Measurements from ENCODE around the gene AGAP1. TPM values are rescaled to one million over a fixed set of nuclear protein-coding genes. Genes with fewer than 3 reads are reported as not detected.

The AGAP1 gene
- total RNA-seq, 1 donor: 1.1 TPM

- DNase-seq (ENCODE audit: low read depth in 2 of 3, low spot score in 2 of 3): no peak
Observed at GRCh38 chr2:235564884-235565530, 71.2 kb downstream of the AGAP1 start.

DNA sequence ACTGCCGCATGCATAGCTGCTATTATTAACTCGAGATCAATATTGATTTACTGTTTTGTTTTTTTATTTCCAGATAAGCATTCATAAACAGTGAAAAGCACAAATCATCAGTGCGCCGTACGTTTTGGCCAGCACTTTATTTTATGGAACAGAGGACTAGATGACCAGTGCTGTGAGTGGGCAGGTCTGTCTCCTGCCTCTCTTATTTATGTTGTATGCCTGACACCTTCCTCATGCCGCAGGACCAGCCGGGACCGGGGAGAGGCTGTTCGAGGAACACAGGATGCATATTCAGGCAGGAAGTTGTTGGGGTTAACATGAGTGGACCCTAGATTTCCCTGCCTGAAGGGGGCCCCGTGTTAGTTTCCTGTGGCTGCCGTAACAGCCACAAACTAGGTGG is 72.6 kb downstream of the AGAP1 start:
- peak in 2 of 3 donors; percentile 8 to 30 for DNase-seq (ENCODE audit: low read depth in 2 of 3, low spot score in 2 of 3)

DNA sequence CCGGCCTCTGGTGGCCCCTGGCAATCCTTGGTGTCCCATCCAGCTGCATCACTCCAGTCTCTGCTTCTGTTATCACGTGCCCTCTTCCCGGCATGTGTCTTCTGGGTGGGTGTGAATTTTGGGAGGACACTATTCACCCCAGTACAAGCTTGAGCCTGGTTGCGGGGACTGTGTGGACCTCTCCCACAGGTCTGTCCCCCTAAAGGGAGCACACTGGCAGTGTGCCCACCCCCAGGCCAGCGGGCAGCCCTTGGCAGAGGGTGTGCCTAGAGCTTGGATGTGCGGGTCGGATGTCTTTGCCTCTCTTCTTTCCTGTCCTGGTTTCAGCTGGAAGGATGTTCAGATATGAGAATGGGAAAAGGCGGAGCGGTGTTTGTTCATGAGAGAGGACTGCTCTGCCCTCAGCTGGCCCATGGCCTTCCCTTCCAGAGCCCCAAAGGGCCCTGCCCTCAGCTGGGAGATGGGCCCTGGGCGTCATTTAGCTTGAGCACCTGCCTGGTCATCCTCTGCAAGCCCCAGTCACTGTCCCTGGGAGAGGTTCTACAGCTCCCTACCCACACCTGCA is 73.2 kb downstream of the AGAP1 start:
- DNase-seq (ENCODE audit: low read depth in 2 of 3, low spot score in 2 of 3): no peak

DNA sequence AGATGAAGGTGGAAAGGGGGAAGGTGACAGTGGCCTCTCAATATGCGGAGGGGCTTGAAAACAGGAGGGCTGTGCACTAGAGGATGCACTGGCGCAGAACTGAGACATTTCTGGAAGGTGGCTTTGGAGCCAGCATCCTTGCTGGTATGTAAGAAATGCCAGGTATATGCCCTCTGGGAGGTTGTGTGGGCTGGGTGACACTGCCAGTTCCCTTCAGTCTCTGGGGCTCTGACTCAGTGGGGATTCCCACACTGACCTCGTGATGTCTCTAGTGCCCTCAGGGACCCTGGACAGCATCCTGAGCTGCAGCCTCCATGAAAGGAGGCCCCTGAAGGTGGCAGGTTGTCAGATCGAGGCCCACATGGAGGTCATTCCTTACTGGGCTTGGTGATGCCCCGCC is 74.0 kb downstream of the AGAP1 start:
- DNase-seq (ENCODE audit: low read depth in 2 of 3, low spot score in 2 of 3): no peak

- DNase-seq (ENCODE audit: low read depth in 2 of 3, low spot score in 2 of 3): no peak
Observed at GRCh38 chr2:235568431-235568830, 74.6 kb downstream of the AGAP1 start.

DNA sequence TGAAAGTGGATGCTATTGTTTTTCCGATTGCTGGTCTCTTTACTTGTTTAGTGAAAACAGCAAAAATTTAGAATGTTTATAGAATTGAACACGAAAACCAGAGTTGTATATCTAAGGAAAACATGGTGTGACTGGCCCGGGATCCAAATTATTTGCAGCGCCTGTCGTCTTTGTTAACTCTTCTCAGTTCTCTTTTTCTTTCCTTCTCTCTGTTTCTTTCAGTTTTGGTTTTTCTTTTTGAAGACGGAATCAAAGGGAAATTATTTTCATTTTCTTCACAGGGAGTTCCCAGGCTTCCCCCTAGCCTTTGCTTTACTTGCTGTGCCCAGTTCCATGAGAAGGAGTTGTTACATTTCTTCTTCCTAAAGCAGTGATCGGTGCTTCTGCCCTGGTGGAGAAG is 76.0 kb downstream of the AGAP1 start:
- DNase-seq (ENCODE audit: low read depth in 2 of 3, low spot score in 2 of 3): no peak

GRCh38 chr2:235570256-235570655 is 76.4 kb downstream of the AGAP1 start:
- no peak for DNase-seq (ENCODE audit: low read depth in 2 of 3, low spot score in 2 of 3)

- DNase-seq (ENCODE audit: low read depth in 2 of 3, low spot score in 2 of 3): no peak
Observed at GRCh38 chr2:235570966-235571692, 77.3 kb downstream of the AGAP1 start.

GRCh38 chr2:235572592-235572991 is 78.7 kb downstream of the AGAP1 start:
- DNase-seq (ENCODE audit: low read depth in 2 of 3, low spot score in 2 of 3): no peak

DNA sequence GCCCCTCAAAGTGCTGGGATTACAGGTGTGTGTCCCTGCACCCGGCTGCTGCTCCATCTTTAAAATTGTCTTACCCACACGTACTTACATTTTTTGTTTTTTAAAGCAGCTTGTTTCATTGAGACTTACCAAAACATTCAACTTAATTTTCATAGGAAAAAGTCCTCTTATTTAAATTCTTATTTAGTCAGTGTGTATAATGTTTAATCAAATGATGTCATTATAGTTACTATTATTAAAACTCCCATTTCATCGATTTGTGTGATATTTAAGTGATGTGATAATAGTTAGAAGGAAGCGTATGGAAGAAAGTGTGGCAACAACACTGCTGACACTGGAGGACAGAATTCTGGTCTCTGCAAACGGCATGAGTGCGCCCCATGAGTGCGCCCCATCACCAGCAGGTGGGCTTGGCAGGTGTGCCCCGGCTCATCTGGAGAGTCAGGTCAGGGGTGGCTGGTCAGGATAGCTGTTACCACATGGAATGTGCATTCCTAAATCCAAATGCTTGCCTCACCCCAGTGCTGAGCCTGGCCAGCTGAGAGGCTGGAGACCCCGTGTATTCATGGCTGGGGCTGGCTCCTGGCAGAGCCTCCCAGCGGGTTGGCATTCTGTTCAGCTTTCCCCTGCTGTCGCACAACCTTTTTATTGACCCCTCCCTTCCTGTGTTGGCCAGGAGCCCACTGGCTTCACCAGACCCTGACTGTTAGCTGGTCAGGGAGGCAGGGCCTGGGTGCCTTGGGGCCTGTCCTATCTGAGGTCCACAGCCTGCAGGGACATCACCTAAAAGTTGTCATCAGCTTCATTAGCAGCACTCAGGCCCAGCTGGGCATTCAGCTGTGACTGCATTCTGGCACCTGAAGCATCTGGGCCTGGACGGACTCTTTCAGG is 79.7 kb downstream of the AGAP1 start:
- DNase-seq (ENCODE audit: low read depth in 2 of 3, low spot score in 2 of 3): no peak

DNA sequence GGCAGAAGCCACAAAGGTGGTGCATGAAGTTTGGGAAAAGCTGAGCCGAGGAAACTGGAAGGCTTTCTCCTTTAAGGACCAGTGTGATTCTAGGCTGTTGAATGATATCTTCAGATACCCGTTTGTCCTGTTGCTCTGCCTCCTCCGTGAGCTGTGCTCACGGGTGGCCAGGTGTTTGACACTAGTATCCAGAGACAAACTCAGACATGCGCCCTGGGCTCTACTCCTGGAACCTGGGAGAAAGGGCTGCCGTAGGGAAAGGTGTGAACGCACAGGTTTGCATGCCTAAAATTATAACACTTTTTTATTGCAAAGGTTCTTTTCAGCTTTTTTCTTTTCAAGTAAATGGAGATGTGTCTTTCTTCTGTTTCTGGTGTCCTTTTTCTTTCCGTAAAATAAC is 81.6 kb downstream of the AGAP1 start:
- DNase-seq (ENCODE audit: low read depth in 2 of 3, low spot score in 2 of 3): no peak

DNA sequence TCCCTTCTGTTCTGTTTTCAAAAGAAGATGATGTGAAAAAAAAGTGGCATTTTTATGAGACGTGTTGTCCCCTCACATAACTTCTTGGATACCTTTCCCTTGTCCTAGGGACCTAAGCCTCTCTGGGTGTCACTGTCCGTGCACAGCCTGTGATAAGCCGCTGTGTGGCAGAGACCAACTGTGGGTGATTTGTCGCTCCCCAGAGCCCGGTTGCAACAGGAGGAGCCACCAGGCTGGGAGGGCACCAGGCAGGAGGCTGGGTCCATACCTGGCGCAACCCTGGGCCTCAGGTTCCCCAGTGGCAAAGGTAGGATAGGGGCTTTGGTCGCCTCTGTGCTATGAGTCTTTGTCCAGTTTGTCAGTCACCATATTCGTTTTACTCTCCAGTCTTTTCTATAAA is 82.1 kb downstream of the AGAP1 start:
- no peak for DNase-seq (ENCODE audit: low read depth in 2 of 3, low spot score in 2 of 3)

DNA sequence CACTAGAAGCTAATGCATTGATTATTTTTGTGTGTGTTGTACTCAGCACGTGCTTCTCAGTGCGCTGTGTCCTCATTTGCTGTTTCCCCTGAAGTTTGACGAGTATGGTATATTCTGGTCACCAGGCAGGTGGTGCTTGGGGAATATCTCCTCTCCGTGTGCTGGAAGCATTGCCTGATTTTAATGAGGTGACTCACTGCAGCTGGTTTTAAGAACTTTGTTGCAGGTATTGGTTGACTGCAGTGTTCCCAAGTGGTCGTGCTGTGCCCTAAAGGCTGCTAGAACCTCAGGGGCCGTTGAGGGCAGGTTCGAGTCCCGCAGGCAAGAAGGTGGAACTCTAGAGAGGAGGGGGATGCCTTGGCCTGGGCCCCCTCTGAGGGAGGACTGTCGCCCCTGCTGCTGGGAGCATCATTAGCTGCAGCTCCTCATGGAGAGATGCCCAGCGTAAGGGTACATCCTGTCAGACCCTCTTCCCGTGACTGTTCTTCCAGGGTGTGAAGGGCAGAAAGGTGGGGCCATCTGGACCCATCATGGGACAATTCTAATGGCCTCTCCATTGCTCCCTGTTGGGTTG is 82.6 kb downstream of the AGAP1 start:
- no peak for DNase-seq (ENCODE audit: low read depth in 2 of 3, low spot score in 2 of 3)

DNA sequence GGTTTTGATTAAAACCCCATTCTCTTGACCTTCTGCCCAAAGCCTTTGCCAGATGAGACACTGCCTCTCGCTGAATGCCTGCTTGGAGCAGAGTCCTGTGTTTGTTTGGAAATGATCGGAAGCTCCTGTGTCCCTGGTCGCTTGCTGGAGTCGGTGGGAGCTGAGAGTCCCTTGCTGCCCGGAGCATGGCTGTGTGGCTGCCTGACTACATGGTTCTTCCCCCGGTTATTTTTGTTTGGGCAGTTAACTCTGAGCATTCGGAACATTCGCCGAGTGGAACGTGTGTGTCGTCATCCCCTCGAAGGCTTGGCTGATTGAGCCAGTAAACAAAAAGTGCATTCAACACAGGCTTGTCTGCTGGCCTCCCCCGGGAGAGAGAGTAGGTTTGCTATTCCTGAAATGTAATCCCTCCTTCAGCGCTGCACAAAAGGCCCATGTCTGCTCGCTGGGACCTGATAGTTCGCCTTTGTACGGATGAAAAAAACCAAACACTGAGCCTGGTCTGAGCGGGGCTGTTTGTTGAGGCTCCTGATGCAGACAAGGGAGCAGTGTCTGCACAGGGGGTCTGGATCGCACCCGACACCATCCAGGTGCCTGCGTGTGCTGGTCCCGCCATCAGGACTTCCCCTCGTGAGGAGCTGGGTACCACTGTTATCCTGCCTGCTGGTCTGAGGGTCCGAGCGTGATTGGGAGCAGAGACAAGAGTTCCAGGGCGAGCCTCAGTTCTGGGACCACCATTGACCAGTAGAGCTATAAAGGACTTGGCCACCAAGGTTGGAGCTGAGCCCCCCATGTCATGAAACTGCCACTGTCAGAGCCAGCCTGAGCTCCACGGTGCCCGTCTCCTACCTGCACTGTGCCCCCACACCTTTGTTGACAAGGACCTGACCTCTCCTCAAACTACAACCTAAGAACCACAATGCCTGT is 83.8 kb downstream of the AGAP1 start:
- no peak for DNase-seq (ENCODE audit: low read depth in 2 of 3, low spot score in 2 of 3)

DNA sequence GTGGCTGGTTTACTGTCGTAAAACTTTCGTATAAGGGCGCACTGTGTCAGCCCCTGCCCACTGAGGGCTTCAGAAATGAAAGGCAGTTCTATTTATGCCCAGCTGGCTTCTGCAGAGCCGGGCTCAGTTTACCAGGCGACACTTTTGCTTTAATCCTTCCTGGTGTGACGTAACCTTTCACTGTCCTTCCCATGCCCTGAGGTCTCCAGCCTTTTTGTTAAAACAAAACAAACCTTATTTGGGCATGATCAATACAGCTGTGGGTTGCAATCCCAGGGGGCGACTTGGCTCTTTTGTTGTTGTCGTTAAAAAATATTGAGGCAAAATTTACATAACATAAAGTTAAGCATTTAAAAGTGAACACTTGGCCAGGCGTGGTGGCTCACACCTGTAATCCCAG is 85.3 kb downstream of the AGAP1 start:
- DNase-seq (ENCODE audit: low read depth in 2 of 3, low spot score in 2 of 3): no peak

DNA sequence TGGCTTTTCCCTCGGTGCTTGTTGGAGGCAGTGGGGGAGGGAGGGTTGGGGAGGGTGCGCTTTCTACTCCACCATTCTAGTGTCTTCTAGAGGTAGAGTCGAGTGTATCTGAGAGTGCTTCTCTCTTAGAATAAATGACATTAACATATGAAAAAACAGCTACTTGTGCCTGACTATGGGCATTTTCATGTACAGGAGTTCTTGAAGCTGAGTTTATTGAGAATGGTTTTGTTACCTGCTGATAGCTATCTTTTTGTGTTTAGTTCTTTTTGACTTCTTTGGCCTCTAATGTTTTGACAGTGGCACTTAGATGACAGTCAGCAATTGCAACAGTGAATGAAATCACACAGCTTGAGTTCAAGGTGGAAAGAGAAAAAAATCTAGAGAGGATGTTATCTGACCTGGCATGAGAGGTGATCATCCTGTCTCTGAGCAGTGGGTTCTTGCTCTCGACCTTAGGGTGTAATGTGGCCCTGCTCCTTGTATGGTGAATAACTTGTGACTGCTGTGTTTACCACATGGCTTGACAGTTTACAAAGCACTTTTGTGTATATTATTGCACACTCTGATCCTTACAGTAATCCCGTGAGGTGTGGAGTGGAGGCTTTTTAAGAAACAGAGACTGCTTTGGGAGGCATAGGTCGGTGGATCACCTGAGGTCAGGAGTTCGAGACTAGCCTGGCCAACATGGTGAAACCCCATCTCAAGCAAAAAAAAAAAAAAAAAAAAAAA is 86.7 kb downstream of the AGAP1 start:
- DNase-seq (ENCODE audit: low read depth in 2 of 3, low spot score in 2 of 3): no peak

DNA sequence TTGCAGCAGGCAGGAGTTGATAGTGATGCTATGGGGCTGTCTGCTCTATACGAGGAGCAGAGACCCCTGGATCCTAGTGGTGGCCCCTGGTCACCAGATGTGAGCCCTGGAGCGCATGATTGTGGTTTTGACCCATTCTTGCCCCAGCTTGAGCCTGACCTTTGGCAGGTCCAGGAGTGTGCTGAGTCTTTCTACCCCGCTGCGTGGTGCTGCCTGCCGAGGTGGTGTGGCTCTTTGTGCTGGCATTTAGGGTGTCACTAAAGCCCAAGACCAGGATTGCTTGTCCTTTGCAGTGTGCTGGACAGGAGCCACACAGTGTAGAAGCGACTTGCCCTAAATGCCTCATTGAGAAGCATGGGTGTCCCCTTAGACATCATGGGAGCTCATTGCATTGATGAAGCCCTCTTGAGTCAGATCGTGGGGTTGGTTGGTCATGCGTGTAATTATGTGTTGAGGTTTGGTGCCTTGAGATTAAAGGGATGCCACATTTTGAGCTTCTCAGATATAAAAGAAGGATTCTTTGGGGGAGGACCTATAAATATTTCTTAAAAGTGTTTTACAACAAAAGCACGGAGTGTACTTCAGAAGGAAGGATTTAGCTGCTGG is 88.3 kb downstream of the AGAP1 start:
- DNase-seq (ENCODE audit: low read depth in 2 of 3, low spot score in 2 of 3): no peak

DNA sequence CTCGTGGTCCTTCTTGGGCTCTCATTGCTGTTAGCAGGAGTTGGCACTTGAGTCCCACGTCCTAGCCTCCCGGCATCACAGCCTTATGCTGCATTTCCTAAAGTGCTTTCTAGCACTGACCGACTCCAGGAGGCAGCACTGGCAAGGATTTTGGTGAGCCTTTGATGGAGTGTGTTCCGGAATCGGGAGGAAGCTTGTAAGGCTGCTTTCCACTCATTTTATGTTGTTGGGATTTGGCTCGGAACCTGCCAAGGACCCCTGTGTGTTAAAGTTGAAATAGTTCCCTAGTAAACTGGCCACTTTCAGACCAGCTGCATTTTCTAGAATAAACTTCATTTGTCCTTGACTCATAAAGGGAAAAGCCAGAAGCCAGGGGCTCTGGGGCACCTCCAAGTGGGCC is 88.9 kb downstream of the AGAP1 start:
- DNase-seq (ENCODE audit: low read depth in 2 of 3, low spot score in 2 of 3): no peak

DNA sequence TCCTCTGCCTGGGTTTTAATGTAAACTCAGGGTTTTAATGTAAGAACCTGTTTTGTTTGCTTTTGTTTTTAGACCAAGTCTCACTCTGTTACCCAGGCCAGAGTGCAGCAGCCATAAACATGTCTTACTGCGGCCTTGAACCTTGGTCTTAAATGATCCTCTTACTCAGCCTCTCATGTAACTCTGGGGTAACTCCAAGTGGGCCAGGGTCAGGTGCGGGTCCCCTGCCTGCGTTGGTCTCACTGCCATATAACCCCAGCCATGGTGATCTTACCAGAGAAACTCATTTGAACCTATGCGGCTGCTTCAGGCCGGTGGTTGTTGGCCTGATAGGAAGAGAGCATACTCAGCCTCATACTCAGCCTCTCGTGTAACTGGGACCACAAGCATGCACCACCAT is 89.3 kb downstream of the AGAP1 start:
- DNase-seq (ENCODE audit: low read depth in 2 of 3, low spot score in 2 of 3): no peak
